K562 (cell line): Measurements from ENCODE around the gene CKS2. TPM values are rescaled to one million over a fixed set of nuclear protein-coding genes. Genes with fewer than 3 reads are reported as not detected.
A peak's percentile ranks its signal among the peaks of the same experiment; 100 is the strongest.

ENCODE experiments used
- ADNP ChIP-seq: fragments of 200-800 bp; sonication (Bioruptor generic); IDR thresholded peaks from 2 replicates; pipeline ENCODE4 v1.6.1; 2016; ENCODE audit warnings: missing genetic modification characterization, missing compliant biosample characterization
- ARID1B ChIP-seq: fragments of 450-650 bp; IDR thresholded peaks from 2 replicates; pipeline ENCODE4 v1.6.1; 2016; ENCODE audit warnings: antibody characterized with exemption, mild to moderate bottlenecking, inconsistent platforms
- CSDE1 ChIP-seq, 2 experiments: fragments of 450-650 bp; IDR thresholded peaks; 2 replicates each; pipeline ENCODE4 v1.6.1; 2016; ENCODE audit warnings: mild to moderate bottlenecking in 1 of 2
- CTBP1 ChIP-seq: fragments of 450-650 bp; IDR thresholded peaks from 2 replicates; pipeline ENCODE4 v1.6.1; 2016; ENCODE audit warnings: borderline replicate concordance
- GTF2F1 ChIP-seq: IDR thresholded peaks from 2 replicates; pipeline ENCODE4 v1.6.1; 2011; ENCODE audit warnings: low read depth, low read length, improper control_type of control experiment
- IRF9 ChIP-seq: fragments of 450-650 bp; IDR thresholded peaks from 2 replicates; pipeline ENCODE4 v1.6.1; 2016; ENCODE audit warnings: missing biosample characterization, missing genetic modification characterization
- MTF1 ChIP-seq: fragments of 250-450 bp; sonication (Bioruptor Pico); IDR thresholded peaks from 2 replicates; pipeline ENCODE4 v1.9.0; 2021; ENCODE audit warnings: moderate library complexity, mild to moderate bottlenecking, inconsistent platforms, borderline replicate concordance
- NCOA2 ChIP-seq, 2 experiments: fragments of 450-650 bp; IDR thresholded peaks; 2 replicates each; pipeline ENCODE4 v1.6.1; 2018; ENCODE audit warnings: mild to moderate bottlenecking in 2 of 2, moderate library complexity in 1 of 2; ENCODE audit not compliant: partially characterized antibody in 2 of 2
- PCBP1 ChIP-seq: fragments of 200-400 bp; formaldehyde crosslinking; IDR thresholded peaks from 2 replicates; pipeline ENCODE4 v1.6.1; 2018; ENCODE audit warnings: mild to moderate bottlenecking, low read depth, low read length; ENCODE audit not compliant: poor library complexity, severe bottlenecking
- POLR2AphosphoS2 ChIP-seq: IDR thresholded peaks from 2 replicates; pipeline ENCODE4 v1.6.1; 2012; ENCODE audit warnings: low read length, improper control_type of control experiment
- POLR2AphosphoS5 ChIP-seq: IDR thresholded peaks from 2 replicates; pipeline ENCODE4 v1.6.1; 2011; ENCODE audit warnings: mild to moderate bottlenecking, low read depth, low read length, moderate library complexity; ENCODE audit not compliant: control insufficient read depth, insufficient read depth
- POLR2H ChIP-seq: IDR thresholded peaks from 2 replicates; pipeline ENCODE4 v1.6.1; 2016; ENCODE audit warnings: missing genetic modification characterization, low read depth, mild to moderate bottlenecking, control low read depth, missing compliant biosample characterization, moderate library complexity
- TAF1 ChIP-seq: IDR thresholded peaks from 2 replicates; pipeline ENCODE4 v1.6.1; 2011; ENCODE audit warnings: mild to moderate bottlenecking, low read length, moderate library complexity; ENCODE audit not compliant: insufficient read depth, control insufficient read depth, severe bottlenecking; ENCODE audit errors: extremely low read depth
- ZNF282 ChIP-seq: sonication (generic); formaldehyde crosslinking; IDR thresholded peaks from 2 replicates; pipeline ENCODE4 v1.8.1; 2023; ENCODE audit warnings: missing genetic modification reagents
- polyA plus RNA-seq, 8 experiments: library from polyadenylated mRNA; depleted of rRNA in 4 of 8; stranded (reverse) in 5 of 8; unstranded in 3 of 8; fragments of >200 nt; fragmentation: Nextera tagmentation in 2 of 8; fragmentation: Illumina TruSeq in 1 of 8; extraction: Ambion mirVana in 2 of 8; extraction: Trizol in 1 of 8; gene quantifications; 2 replicates each; pipeline versions ENCODE4 v1.2.1 to v1.2.3, GENCODE V29; 2011 to 2014; ENCODE audit warnings: inconsistent platforms in 1 of 8, missing spikeins in 1 of 8
- total RNA-seq, 7 experiments: library from RNA; depleted of rRNA in 6 of 7; stranded (reverse); fragments of >200 nt in 6 of 7; fragmentation: Illumina TruSeq in 2 of 7; extraction: Trizol in 2 of 7; gene quantifications; 2 replicates each; pipeline versions ENCODE4 v1.2.1 to v1.2.3, GENCODE V29; 2011 to 2021; ENCODE audit warnings: low replicate concordance in 1 of 7
- TF ChIP-seq, protein P1 (sequence below): fragments of 250-450 bp; sonication (Bioruptor Pico); IDR thresholded peaks from 2 replicates; pipeline ENCODE4 v1.8.0; 2022; ENCODE audit warnings: moderate library complexity, mild to moderate bottlenecking, inconsistent platforms
- TF ChIP-seq, protein P2 (sequence below): fragments of 450-650 bp; formaldehyde crosslinking; conservative IDR thresholded peaks from 2 replicates; pipeline ENCODE4 v1.4.0; 2022; ENCODE audit warnings: mild to moderate bottlenecking, missing genetic modification characterization
- TF ChIP-seq, protein P3 (sequence below): sonication (generic); formaldehyde crosslinking; IDR thresholded peaks from 2 replicates; pipeline ENCODE4 v1.9.0; 2022; ENCODE audit warnings: mild to moderate bottlenecking, missing genetic modification reagents
- TF ChIP-seq, protein P4 (sequence below): fragments of 450-650 bp; IDR thresholded peaks from 2 replicates; pipeline ENCODE4 v1.7.0; 2016; ENCODE audit warnings: borderline replicate concordance
- TF ChIP-seq, protein P5 (sequence below): IDR thresholded peaks from 3 replicates; pipeline ENCODE4 v1.6.1; 2011; ENCODE audit warnings: borderline replicate concordance, mild to moderate bottlenecking, moderate library complexity; ENCODE audit not compliant: insufficient read length; ENCODE audit errors: extremely low read depth

Gene CKS2
- total and polyA plus RNA-seq, 9 of the 15 experiments (the other 6 are each of a cell fraction or from before 2014, with no cell fraction given) = 123 to 941 (median 321) TPM

GRCh38 chr9:89309608-89310474 lies 1.2 kb upstream of the CKS2 start (continued):
- TF ChIP-seq, protein P1, sequence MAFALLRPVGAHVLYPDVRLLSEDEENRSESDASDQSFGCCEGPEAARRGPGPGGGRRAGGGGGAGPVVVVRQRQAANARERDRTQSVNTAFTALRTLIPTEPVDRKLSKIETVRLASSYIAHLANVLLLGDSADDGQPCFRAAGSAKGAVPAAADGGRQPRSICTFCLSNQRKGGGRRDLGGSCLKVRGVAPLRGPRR (CRISPR knock-in tag) = no peak
- TF ChIP-seq CSDE1 (IDR thresholded peaks at IDR 0.05) (peak in 1 of 2 experiments; percentile 44; a peak in 1 of 4 replicates), POLR2AphosphoS2 (peak; percentile 78; the same call in 1 of the 2 replicates), NCOA2 (IDR thresholded peaks at IDR 0.05; ENCODE audit: partially characterized antibody in 2 of 2) (no peak), POLR2H (tag) (peak; percentile 96), ZNF282 (CRISPR knock-in tag) (no peak), CTBP1 (no peak), TAF1 (peak; percentile 66), IRF9 (tag) (no peak), PCBP1 (no peak), ADNP (tag) (no peak), ARID1B (no peak), GTF2F1 (no peak), POLR2AphosphoS5 (peak; percentile 89), MTF1 (CRISPR knock-in tag) (no peak)
- TF ChIP-seq, protein P2, sequence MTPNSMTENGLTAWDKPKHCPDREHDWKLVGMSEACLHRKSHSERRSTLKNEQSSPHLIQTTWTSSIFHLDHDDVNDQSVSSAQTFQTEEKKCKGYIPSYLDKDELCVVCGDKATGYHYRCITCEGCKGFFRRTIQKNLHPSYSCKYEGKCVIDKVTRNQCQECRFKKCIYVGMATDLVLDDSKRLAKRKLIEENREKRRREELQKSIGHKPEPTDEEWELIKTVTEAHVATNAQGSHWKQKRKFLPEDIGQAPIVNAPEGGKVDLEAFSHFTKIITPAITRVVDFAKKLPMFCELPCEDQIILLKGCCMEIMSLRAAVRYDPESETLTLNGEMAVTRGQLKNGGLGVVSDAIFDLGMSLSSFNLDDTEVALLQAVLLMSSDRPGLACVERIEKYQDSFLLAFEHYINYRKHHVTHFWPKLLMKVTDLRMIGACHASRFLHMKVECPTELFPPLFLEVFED (CRISPR knock-in tag) = no peak
- TF ChIP-seq, protein P3, sequence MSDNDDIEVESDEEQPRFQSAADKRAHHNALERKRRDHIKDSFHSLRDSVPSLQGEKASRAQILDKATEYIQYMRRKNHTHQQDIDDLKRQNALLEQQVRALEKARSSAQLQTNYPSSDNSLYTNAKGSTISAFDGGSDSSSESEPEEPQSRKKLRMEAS (CRISPR knock-in tag) = no peak
- TF ChIP-seq, protein P4, sequence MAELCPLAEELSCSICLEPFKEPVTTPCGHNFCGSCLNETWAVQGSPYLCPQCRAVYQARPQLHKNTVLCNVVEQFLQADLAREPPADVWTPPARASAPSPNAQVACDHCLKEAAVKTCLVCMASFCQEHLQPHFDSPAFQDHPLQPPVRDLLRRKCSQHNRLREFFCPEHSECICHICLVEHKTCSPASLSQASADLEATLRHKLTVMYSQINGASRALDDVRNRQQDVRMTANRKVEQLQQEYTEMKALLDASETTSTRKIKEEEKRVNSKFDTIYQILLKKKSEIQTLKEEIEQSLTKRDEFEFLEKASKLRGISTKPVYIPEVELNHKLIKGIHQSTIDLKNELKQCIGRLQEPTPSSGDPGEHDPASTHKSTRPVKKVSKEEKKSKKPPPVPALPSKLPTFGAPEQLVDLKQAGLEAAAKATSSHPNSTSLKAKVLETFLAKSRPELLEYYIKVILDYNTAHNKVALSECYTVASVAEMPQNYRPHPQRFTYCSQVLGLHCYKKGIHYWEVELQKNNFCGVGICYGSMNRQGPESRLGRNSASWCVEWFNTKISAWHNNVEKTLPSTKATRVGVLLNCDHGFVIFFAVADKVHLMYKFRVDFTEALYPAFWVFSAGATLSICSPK = no peak
- TF ChIP-seq, protein P5, sequence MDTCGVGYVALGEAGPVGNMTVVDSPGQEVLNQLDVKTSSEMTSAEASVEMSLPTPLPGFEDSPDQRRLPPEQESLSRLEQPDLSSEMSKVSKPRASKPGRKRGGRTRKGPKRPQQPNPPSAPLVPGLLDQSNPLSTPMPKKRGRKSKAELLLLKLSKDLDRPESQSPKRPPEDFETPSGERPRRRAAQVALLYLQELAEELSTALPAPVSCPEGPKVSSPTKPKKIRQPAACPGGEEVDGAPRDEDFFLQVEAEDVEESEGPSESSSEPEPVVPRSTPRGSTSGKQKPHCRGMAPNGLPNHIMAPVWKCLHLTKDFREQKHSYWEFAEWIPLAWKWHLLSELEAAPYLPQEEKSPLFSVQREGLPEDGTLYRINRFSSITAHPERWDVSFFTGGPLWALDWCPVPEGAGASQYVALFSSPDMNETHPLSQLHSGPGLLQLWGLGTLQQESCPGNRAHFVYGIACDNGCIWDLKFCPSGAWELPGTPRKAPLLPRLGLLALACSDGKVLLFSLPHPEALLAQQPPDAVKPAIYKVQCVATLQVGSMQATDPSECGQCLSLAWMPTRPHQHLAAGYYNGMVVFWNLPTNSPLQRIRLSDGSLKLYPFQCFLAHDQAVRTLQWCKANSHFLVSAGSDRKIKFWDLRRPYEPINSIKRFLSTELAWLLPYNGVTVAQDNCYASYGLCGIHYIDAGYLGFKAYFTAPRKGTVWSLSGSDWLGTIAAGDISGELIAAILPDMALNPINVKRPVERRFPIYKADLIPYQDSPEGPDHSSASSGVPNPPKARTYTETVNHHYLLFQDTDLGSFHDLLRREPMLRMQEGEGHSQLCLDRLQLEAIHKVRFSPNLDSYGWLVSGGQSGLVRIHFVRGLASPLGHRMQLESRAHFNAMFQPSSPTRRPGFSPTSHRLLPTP = no peak
